GOT3 (cell line): ENCODE data around the gene USP31.
"Not testable (repeated sequence)": the region's sequence is repeated elsewhere in the genome, so short reads cannot be mapped to it uniquely, and the experiment has no call there.

ENCODE experiments used
- DNase-seq: peaks from one replicate; lab custom pipeline; 2025; ENCODE audit warnings: mixed read lengths; lab: John Stamatoyannopoulos, UW

USP31 gene

DNA sequence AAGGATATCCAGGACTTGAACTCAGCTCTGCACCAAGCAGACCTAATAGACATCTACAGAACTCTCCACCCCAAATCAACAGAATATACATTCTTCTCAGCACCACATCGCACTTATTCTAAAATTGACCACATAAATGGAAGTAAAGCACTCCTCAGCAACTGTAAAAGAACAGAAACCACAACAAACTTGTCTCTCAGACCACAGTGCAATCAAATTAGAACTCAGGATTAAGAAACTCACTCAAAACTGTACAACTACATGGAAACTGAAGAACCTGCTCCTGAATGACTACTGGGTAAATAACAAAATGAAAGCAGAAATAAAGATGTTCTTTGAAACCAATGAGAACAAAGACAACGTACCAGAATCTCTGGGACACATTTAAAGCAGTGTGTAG, 52.8 kb downstream of the USP31 start:
- not testable (repeated sequence) for DNase-seq

DNA sequence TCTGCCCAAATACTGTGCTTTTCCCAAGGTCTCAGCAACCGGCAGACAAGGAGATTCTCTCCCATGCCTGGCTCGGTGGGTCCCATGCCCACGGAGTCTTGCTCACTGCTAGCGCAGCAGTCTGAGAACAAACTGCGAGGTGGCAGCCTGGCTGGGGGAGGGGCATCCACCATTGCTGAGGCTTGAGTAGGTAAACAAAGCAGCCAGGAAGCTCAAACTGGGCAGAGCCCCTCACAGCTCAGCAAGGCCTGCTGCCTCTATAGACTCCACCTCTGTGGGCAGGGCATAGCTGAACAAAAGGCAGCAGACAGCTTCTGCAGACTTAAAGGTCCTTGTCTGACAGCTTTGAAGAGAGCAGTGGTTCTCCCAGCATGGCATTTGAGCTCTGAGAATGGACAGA, 55.1 kb downstream of the USP31 start:
- not testable (repeated sequence) for DNase-seq

DNA sequence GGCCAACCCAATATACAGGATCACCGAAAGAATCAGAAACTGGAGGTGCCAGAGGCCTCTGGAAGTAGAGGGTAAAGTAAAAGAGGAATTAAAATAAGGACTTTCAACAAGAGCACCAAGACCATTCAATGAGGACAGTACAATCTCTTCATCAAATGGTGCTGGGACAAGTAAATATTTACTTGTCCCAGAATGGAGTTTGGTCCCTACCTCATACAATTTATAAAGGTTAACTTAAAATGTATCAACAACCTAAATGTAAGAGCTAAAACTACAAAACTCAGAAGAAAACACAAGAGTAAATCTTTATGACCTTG, 56.5 kb downstream of the USP31 start:
- DNase-seq, result no peak

DNA sequence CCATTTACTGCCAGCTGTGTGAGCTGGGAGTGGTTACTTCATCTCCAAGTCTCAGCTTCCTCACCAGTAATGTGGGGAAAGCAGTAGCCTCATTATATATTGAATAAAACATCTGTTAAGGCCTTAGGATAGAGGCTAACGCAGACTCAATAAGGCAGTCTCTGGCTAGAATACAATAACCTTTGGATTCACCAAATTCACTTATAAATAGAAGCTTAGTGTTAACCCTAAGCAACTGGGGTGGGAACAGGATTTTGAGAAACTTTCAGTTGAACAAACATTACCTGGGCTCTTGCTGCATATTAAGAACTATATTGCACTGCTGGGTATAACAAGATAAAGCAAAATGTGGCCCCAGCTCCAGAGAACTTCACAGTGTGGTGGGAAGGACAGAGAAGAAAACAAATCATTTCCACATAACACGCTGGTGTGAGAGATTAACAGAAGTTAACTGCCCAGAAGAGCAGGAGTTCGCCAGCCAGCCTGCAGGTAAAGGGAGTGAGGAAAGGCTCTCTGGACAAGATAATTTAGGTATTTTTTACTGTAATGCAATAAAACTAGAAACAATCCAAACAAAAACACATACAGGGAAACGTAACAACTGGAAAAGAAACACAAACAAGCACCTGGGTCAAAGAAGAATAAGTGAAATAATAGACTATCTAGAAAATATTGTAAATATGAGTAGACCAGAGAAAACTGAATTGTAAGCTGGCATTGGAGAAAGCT, 57.0 kb downstream of the USP31 start:
- no peak for DNase-seq

DNA sequence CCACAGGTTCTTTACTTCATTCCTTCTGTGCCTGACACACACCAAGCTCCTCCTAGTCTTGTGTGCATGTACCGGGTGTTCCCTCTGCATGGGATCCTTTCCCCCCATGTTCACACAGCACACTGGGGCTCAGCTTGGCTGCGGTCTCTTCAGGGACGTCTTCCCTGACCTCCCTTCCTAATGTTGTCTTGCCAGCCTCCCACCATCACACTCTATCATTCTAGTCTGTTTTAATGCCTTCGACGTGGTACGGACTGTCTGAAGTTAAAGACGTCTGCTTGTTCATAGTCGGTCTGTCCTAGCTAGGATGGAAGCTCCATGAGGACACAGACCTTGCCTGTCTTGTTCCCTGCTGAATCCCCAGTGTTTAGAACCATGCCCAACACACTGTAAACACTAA, 60.1 kb downstream of the USP31 start:
- no peak for DNase-seq

DNA sequence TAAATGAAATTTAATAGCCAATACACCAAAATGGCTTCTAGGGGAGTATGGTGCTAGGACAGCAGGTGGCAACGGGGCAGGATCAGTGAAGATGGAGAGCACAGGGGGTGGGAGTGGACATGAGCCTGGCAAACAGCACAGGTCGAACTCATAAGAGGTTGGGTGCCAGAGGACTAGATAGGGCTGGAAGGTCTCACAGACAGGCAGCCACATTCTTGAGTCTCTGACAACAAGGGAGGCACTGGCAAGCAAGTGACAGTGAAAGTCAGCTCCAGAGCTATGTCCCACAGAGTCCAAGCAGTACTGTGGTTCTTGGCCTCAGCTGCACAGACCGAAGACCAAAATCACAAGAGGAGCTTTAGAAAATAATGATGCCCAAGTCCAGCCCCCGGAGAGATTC, 61.2 kb downstream of the USP31 start:
- no peak for DNase-seq

DNA sequence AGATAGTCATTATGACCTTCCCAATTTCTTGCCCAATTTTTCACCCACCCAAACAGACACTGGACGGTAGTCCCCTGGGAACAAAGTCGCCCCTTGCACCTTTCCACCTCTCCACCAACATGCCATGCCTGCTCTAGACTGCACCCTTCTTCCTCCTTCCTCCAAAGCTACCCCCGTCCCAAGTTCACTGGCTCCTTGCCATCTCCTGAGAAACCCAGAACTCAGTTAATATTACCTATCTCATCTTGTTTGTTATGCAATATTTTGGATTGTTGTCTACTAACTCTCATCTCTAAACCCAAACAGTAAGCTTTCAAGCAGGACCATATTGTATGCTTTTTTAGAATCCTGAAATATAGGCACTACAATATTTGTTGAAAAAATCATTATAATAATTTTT, 63.3 kb downstream of the USP31 start:
- DNase-seq, result no peak

DNA sequence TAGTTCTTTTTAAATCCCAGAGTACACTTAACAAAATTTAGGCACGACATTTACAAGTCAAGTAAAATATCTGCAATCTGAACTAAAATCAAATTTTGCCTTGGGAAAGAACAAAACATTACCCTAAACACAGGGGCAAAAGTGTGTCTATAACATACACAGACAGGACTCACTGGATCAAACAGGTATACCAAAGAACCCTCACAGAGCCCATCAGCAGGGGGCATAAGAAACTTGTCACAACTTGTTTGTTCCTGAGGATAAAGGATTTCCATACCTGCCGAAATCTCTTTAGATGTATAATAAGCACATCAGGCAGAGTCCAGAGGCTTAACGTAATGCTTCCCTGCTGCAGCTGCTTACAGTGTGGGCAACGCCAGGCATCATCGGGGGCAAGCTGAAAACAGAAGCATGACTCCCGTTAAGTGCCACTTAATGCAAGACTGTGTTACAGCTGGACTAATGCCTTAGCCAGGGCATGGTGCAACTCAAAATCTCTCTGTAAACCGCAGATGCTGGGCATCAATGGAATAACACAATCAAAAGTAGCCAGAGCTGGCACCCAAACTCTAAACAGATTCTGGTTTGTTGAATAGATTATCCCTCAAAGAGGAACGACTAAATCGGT, 67.0 kb downstream of the USP31 start:
- no peak for DNase-seq

DNA sequence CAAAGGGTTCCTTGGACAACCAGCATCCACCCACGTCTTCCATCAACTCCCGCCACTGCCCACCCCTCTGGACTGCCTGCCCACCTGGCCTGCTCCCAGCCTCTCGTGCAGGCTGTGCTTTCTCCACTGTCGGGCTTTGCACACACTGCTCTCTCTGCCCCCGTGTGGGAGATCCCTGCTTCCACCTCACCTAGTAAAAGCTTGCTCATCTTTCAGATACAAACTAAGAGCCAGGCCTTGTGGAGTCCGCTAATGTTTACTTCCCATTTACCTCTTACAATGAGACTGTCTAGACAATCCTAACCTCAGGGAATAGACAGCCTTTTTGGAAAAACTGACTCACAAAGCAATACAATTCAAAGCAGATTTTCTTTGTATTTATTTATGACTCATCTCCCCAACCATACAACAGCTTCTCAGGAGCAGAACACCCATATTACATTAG, 67.6 kb downstream of the USP31 start:
- DNase-seq, result no peak

DNA sequence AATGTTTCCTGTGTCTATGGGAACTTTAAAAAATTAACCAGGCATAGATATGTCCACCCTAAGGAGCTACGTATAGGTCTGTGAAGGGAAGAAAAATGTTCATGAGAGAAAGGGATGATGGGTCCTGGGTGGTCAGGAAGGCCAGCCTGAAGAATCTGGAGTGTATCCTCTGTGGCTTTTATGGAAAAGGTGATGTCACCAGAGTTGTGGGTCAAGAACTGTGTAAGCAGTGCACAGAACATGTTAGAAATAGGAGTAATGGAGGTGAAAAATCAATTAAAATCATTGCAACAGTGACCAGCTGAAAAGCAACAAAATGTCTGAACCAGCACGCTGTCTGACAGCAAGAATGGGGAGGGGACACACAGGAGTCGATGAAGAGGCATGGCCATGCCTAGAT, 68.5 kb downstream of the USP31 start:
- no peak for DNase-seq

DNA sequence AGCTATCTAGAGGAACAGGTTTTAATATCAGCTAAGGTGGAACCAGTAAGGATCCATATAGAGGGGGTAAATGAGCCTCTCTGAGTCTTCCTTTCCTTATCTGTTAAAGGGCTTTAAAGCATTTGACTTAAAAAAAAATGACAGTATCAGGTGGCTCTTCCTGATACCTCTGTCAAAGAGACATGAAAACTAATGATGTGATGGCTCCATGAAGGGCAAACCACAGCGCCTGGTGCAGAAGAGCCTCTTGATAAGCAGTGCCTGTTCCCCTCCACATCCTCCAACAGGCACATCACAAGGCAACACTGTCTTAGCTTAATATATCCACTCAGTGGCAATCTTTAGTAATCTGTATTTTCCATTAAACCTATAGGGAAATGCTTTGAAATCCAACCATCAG, 68.9 kb downstream of the USP31 start:
- no peak for DNase-seq

DNA sequence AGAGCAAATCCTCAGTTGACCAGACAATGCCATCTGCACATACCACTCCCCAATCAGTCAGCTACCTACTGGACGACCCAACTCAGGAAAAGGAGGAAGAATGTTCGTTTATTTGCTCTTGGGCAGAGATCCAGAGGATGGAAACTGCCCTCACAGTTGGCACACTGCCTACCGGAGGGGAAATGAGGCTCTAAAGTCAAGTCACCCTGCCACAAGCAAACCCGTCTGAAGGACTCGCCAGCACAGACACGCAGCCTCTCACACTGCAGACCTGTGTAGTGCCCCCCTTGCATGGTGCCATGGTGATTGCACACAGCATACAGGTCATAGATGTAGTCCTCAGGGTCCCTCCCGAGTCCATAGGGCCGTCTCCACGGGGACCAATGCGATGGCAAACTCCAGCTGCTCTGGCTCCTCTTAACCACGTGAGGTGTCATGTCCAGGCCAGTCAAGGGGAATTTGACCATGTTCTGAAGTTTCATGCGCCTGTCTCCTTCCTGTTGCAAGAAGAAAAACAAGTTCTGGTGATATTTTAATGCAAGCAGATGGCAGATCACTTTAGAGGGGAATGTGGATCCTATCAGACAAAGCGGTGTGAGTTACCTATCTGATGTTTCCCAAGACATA, 69.5 kb downstream of the USP31 start:
- DNase-seq, result no peak

DNA sequence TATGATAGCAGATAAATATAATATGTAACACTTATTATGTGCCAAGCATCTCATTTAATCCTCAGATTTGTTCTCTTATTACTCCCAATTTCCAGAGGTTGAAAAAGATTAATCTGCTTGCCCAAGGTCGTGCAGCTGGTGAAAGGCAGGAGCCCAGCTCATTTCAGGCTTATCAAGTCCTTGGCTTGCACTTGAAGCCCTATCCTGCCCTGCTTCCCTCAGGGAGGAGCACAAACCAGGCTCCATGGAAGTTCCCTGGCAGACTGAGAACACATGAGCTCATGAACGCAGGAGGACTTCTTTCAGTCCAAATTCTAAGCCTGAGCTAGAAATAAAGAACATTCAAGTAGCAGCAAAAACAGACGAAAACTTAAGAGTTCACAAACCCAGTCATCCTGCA, 74.8 kb downstream of the USP31 start:
- DNase-seq, result no peak

DNA sequence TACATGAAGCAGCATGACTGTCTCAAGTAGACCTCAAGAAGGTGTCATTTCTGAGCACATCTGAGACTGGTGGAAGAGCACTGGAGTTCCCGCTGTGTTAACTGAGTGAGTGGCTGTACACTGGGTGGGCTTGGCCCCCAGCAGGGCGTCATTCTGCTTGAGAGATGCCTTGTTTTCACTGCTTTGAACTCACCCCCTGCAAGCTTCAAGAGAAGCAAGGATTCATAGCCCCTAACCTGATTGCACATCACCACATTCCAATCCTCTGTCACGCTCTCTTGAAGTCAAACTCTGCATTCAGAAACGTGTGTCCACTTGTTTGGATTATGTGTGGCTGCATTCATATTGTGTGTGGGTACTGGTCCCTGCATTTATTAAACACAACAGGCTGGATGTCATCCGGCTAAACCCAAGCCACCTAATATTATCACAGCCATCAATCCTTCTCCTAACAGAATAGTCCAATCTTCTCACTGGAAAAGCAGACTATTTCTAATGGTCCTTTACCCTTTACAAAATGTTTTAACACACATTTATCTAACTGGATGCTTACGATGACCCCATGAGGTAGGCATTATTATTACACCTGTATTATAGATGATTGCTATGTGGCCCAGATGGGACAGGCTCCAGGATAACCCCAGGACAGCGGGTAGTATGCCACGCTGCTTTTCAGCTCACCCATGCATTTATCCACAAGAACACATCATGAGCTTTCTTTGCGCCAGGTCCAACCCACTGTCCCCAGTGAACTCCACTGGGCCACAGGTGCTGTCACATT, 76.3 kb downstream of the USP31 start:
- DNase-seq, result no peak

DNA sequence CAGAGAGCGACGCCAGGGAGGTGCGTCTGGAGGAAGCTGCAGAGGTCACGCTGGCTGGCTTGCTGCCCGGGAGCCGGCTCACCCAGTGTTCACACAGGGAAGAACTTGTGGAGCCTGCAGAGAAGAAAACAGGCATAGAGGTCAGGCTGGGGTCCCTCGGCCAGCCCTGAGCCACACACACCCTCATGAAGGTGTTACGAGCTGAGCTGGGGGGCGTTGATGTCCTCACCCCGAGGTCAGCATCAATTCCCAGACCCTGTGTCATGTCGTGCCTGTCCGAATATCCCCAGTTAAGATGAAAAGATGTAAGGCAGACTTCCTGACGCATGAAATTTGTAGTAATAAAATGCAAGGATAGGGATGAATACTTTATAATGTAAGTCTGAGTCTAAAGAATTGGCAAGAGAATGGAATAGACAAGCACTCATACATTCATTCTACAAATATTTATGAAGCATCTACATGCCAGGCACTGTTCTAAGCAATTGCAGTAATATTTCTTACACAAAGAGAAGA, 77.1 kb downstream of the USP31 start:
- no peak for DNase-seq

DNA sequence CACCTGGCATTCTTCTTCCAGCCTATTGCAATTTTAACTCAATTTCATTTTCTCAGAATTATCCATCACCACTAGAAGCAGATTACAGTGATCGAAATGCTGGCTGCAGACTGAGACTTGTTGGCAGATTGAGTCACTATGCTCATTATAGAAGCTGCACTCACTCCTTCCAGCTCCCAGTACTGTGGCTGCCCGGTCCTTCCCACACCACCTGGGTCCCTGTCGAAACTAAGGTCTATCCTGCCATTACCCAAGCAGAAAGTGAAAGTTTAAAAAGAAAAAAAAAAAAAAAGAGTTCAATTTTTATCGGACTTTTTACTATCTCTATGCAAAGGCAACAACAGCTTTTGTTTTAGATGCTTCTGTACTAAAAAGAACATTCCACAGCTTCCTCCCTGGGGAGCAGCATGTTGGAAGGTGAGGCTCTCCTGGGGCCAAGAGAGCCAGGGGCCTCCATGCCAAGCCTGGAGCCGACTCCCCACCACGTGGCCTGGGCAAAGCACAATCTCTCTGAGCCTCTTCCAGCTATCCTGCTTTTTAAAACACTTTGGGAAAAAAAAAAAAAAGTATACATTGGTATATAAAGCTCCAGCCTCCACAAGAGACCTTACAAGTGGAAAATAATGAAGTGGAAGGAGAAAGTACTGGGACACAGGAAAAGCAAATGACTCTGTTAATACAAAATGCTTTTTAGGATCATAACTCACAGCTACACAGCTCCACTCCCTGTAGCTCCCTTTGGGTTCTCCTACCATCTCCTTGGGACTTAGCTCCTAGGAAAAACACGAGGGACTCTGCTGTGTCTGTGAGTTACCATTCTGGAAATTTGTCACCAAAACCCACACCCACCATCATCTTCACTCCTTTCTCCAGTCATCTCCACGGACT, 77.8 kb downstream of the USP31 start:
- no peak for DNase-seq

DNA sequence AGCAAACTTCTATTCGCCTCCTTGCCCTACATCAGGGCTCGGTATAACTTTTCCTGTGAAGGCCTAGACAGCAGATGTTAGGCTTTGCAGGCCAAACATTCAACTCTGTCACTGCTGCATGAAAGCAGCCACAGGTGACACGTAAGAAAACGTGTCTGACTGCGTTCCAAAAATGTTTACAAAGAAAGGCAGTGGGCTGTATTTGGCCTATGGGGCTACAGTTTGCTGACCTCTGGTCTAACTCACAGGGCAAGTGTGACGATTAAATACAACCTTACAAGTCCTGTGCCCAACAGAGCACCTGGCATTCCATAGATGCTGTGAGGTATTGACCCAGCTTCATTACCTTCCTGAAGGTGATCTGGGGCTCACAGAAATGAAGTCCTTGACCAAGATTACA, 79.4 kb downstream of the USP31 start:
- no peak for DNase-seq

DNA sequence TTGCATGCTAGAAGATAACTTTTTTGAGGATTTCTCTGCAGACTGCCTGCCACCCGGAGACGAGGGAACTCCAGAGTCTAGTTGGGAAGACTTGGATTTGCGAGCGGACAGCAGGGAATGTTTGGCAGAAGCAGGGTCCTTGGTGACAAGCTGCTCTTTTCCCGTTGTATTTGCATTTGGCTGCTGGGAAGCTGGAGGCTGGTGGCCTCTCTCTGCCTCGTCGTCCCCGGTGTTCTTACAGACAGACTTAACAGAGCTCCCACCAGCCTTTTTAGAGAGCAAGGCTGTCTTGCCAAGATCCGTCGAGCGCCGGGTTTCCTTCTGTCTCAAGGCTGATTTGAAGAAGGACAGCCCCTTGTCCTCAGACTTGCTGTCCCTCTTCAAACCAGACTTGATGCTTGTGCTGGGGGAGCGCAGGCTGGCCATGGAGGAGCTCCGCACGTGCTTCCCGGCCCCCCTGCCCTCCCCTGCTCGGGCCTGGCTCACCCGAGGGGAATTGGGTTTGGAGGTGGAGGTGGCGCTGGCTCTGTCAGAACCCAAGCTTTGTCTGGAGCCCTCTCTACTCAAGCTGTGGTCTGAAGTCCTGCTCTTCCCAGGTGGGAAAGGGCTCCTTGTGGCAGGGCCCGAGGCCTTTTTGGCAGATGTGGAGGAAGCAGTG, 81.0 kb downstream of the USP31 start:
- no peak for DNase-seq

DNA sequence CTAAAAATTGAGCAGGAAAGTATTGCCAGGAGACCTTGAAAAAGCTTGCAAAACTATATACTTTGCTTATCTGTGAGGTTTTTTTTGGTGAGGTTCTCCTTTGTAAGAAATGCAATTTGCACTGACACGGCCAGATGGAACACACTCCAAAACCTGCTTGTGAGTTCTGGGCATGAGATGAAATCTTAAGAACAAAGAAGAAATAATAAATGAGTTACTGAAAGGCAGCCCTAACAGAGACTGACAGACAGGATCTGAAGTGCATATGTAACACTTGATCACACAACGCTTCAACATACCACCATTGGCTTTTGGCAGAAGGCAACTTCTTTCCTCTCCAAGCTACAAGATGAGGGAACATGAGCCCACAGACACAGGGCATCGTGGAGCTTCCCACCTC, 82.6 kb downstream of the USP31 start:
- no peak for DNase-seq

DNA sequence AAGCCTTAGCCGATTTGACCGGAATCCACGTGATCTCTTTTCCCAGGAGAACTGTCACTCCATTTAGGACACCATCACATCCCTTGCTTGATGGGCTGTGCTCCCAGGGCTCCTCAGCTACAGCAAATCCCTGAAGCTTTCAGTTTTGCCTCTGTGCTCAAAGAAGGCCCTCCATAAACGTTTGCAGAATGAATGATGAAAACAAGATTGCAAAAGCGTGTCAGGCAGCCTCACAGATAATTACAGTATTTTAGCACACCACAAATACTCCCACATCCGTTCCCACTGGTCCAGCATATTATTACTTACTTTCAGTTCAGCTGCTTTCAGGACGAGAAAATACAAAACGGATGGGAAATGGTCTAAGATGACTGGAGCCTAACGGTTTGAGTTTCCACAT, 84.6 kb downstream of the USP31 start:
- no peak for DNase-seq

DNA sequence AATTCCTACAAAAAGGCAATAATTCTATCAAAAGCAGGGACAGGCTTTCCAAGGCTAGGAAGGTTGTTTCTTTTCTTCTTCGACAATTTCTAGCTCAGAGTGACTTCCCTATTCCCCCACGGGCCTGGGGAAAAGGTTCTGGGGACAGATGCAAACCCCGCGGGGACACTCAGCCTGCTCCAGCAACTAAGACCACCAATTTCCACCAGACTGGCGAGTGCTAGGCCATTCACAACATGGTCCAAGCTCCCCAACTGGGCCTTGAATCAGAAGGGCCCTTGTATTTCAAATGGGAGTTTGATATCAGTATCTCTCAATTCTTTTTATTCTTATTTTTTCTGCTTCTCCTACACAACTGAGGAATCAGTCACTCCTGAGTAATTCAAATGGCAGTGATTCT, 86.7 kb downstream of the USP31 start:
- no peak for DNase-seq
